Endometrial microvascular endothelial cells (primary cell): Measurements from ENCODE around the gene TMEM39B. TPM values are rescaled to one million over a fixed set of nuclear protein-coding genes. Genes with fewer than 3 reads are reported as not detected.
"Not testable (repeated sequence)": the region's sequence is repeated elsewhere in the genome, so short reads cannot be mapped to it uniquely, and the experiment has no call there.

Experiments used
- in situ Hi-C: cut with HindIII; loops from 2 replicates; pipeline ENCODE4 v1.10.0; 2017; ENCODE audit warnings: low sequenced_read_pairs, low pct_unique_long_range_greater_than_20kb; ENCODE audit errors: inconsistent ontology term
- total RNA-seq: library from RNA; depleted of rRNA; stranded (reverse); fragments of >200 nt; gene quantifications from one replicate; pipeline ENCODE4 v1.2.3, GENCODE V29; 2015; ENCODE audit errors: inconsistent ontology term

Gene TMEM39B
- total RNA-seq, 1 donor from 2014 or later = 19.7 TPM

DNA sequence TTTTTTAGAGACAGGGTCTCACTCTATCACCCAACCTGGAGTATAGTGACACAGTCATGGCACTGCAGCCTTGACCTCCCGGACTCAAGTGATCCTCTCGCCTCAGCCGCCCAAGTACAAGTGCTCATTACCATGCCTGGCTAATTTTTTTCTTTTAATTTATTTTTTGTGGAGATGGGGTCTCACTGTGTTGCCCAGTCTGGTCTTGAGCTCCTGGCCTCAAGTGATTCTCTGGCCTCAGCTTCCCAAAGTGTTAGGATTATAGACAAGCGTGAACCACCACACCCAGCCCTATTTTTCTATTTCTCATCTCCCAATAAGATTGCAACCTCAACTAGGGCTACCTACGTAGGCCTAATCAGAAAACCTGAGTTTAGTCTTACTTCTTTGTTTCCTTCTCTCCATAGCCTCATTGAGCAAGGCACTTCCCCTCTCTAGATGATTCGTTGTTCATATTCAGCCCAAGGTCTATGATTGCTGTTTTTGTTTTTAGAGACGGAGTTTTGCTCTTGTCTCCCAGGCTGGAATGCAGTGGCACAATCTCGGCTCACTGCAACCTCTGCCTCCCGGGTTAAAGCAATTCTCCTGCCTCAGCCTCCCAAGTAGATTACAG is 34.0 kb downstream of the TMEM39B start:
- in situ Hi-C loops = no loop called here

DNA sequence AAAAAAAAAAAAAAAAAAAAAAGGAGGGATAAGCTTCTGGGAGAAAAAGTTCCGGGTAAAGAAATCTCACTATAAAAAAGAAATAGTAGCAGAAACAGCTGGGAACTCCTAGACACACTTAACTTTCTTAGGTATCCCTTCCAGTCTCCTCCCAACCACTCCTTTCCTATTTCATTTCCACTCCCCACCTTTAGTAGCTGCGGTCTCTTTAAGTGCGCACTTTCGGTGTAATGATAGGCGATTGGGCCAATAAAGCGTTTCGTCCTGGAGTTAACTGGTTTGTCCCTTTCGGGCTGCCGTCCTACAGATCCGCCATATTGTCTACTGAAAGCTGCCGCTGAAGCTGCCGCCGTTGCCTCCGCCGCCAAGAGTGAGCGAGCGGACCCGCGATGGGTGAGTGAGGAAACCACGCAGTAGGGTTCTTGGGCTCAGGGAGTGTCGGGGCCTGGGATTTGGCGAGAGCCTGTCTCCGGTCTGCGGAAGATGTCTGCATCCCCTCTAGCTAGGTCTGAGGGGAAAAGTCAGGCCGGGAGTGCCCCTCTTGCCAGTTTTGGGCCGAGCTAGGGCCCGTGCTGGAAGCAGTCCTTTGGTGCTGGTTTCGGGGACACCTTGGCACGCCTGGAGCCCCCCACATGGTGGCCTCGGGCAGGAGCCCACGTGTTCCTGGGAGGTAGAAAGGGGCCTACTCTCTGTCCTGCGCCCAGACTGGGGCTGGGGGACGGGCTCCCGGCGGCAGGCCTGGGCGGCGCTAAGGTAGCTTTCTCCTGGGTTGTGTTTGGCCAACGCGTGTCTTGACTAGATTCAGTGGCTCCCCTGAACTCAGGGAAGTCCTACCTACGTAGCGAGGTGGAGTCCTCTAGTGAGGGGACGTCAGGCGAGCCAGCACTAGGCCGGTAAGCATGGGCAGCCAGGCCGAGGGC is 35.3 kb downstream of the TMEM39B start, which contains the start of gene KPNA6:
Gene KPNA6, plus strand, starts transcription at position 315 of the 920 bp plus-strand sequence. Its CDS starts 75 bp downstream, at position 390.
- in situ Hi-C loops = no loop called here

DNA sequence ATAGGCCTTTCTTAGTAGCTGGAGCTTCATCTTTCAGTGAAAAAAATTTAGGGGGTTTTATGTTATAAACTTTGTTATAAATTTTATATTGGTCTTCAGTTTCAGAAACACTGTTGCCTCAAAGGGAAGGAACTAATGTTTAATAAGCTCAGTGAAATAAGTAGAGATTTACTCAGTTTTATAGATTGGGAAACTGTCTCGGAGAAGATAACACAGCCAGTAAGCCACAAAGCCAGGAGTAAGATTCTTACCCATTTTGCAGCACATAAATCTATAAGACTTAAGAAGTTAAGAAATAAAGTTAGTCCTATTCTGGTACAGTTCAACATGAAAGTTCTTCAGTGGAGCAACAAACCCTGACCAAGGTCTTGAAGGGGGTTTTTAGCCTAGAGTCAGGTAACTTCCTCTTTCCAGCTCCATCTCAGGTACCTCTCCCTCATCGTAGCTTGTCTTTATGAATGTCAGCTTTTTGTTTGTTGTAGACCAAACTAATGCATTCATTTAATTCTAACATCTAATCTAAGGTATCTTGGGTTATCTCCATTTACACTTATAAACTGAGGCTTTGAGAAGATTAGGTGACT is 38.4 kb downstream of the TMEM39B start:
- in situ Hi-C loops = no loop called here

- in situ Hi-C loops = no loop called here
These were observed 39.0 kb downstream of the TMEM39B start for GRCh38 chr1:32111789-32112188.

GRCh38 chr1:32112806-32113375 is 40.2 kb downstream of the TMEM39B start:
- in situ Hi-C loops = no loop called here

DNA sequence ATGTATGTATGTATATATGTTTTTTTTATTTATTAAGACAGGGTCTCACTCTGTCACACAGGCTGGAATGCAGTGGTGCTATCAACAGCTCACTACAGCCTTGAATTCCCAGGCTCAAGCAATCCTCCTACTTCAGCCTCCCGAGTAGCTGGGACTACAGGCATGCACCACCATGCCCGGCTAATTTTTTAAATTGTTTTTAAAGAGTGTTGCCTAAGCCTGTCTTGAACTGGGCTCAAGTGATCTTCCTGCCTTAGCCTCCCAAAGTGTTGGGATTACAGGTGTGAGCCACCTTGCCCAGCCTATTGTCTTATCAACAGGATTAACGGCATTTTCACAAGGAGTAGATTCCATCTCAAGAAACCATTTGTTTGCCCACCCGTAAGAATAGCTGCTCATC is 40.7 kb downstream of the TMEM39B start:
- in situ Hi-C loops = not testable (repeated sequence)

GRCh38 chr1:32114420-32114819 is 41.7 kb downstream of the TMEM39B start:
- in situ Hi-C loops = no loop called here

DNA sequence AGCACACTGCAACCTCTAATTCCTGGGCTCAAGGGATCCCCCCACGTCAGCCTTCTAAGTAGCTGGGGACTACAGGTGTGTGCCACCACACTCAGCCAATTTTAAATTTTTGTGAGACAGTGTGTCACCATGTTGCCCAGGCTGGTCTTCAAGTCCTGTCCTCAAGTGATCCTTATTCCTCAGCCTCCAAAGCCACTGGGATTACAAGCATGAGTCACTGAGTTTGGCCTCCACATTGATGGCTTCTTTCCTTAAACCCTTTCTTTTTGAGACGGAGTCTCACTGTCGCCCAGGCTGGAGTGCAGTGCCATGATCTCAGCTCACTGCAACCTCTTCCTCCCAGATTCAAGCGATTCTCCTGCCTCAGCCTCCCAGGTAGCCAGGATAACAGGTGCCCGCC is 42.8 kb downstream of the TMEM39B start:
- in situ Hi-C loops = no loop called here

DNA sequence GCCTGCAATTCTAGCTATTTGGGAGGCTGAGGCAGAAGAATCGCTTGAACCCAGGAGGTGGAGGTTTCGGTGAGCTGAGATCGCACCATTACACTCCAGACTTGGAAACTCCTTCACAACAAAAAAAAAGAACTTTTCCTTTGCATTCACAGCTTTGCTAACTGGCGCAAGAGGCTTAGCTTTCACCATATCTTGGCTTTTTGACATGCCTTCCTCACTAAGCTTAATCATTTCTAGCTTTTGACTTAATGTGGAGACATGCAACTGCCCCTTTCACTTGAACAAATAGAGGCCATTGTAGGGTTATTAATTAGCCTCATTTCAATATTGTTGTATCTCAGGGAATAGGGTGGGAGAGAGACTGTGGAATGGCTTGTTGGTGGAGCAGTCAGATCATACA is 43.8 kb downstream of the TMEM39B start:
- in situ Hi-C loops = no loop called here

DNA sequence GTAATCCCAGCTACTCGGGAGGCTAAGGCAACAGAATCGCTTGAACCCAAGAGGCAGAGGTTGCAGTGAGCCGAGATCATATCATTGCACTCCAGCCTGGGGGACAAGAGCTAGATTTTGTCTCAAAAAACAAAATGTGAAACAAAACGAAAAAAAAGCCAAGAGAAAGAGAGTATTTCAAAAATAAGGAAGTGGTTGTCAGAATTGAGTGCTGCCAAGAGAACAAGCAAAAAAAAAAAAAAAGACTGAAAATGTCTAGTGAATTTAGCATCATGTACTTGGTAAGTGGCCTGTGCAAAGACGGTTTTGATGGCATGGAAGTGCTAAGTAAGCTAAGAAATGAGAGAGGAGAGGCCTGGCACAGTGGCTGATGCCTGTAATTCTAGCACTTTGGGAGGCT is 49.4 kb downstream of the TMEM39B start:
- in situ Hi-C loops = no loop called here

- in situ Hi-C loops = not testable (repeated sequence)
These were observed 50.6 kb downstream of the TMEM39B start for GRCh38 chr1:32123361-32123760.

- in situ Hi-C loops = no loop called here
These were observed 52.6 kb downstream of the TMEM39B start for GRCh38 chr1:32125313-32125712.

GRCh38 chr1:32126770-32127169 is 54.0 kb downstream of the TMEM39B start:
- in situ Hi-C loops = no loop called here

- in situ Hi-C loops = no loop called here
These were observed 54.9 kb downstream of the TMEM39B start for GRCh38 chr1:32127409-32128198.

DNA sequence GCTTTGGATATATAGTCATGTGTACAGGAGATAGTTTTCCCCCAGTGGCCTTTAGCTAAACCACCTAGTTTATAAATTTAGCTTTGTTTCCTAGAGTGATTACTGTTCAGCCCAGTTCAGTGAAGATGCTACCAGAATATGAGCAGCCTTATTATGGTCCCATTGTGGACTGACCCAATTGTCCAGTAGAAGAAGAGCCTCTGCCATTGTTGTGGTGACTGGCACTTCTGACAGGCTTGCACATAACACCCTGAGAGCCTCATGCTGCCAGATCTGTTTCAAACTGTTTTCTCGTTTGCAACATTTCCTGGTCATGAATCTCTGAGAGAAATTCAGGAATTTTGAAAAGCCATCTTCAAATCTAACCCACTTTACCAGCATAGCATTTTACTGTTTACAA is 55.7 kb downstream of the TMEM39B start:
- in situ Hi-C loops = no loop called here

DNA sequence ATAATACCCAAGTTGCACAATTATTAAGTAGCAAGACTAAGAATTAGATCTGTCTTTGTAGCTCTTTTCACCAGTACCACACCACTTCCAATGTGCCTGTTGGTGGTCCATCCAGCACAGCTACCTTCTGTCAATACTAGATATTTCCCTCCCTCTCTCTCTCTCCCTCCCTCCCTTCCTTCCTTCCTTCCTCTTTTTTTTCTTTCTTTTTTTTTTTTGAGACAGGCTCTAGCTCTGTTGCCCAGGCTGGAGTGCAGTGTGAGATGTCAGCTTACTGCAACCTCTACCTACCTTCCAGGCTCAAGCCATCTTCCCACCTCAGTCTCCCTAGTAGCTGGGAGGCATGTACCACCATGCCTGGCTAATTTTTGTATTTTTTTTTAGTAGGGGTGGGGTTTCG is 56.2 kb downstream of the TMEM39B start:
- in situ Hi-C loops = no loop called here

DNA sequence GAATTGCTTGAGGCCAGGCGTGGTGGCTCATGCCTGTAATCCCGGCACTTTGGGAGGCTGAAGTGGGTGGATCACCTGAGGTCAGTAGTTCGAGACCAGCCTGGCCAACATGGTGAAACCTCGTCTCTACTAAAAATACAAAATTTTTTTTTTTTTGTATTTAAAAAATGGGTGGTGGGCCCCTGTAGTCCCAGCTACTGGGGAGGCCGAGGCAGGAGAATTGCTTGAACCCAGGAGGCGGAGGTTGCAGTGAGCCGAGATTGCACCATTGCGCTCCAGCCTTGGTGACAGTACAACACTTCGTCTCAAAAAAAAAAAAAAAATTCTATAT is 61.2 kb downstream of the TMEM39B start:
- in situ Hi-C loops = not testable (repeated sequence)

DNA sequence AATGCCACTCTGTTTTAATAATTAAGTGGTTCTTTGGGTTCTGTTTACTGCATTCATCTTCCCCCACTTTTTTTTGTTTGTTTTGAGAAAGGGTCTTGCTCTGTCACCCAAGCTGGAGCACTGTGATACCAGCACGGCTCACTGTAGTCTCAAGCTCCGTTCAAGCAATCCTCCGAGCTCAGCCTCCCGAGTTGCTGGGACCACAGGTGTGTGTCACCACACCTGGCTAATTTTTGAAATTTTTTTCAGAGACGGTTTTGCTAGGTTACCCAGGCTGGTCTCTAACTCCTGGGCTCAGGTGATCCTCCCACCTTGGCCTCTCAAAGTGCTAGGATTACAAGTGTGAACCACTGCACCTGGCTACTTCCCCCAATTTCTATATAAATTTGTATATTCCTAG is 64.4 kb downstream of the TMEM39B start:
- in situ Hi-C loops = no loop called here

GRCh38 chr1:32138965-32139364 is 66.2 kb downstream of the TMEM39B start:
- in situ Hi-C loops = no loop called here
